ENCODE results near the gene AKAP13.

- TF ChIP-seq SNAI1 (CRISPR knock-in tag; IDR thresholded peaks at IDR 0.05; ENCODE audit: borderline replicate concordance) (no peak), ZNF292 (CRISPR knock-in tag; IDR thresholded peaks at IDR 0.05; ENCODE audit: borderline replicate concordance, low read depth) (no peak), CREM (IDR thresholded peaks at IDR 0.05) (no peak), CREM (CRISPR knock-in tag; IDR thresholded peaks at IDR 0.05) (no peak), ZNF260 (CRISPR knock-in tag; IDR thresholded peaks at IDR 0.05; ENCODE audit: borderline replicate concordance, low read depth) (no peak), ZNF646 (CRISPR knock-in tag; IDR thresholded peaks at IDR 0.05) (no peak), USF2 (IDR thresholded peaks at IDR 0.05; ENCODE audit: low read depth, low read length) (no peak), USF2 (CRISPR knock-in tag; IDR thresholded peaks at IDR 0.05; ENCODE audit: borderline replicate concordance) (no peak), E2F5 (CRISPR knock-in tag; conservative IDR thresholded peaks at IDR 0.05) (no peak), ERF (CRISPR knock-in tag; IDR thresholded peaks at IDR 0.05) (no peak)
These were observed 376.1 kb downstream of the AKAP13 start for GRCh38 chr15:85756411-85757072.
